SK-N-MC (cell line): ENCODE measurements around the gene E2F2.

ENCODE experiments used
- DNase-seq: peaks from one replicate; pipeline ENCODE4 v3.0.0-alpha.2; 2011; ENCODE audit warnings: low read depth, low spot score
- H3K27ac ChIP-seq: fragments of 200-600 bp; sonication (generic); 2 replicates; pipeline ENCODE4 v1.5.1; 2016; ENCODE audit warnings: mixed run types
- H3K36me3 ChIP-seq: fragments of 200-600 bp; sonication (generic); 2 replicates; pipeline ENCODE4 v1.6.1; 2017; ENCODE audit warnings: antibody characterized with exemption, low read length, mixed read lengths; ENCODE audit not compliant: insufficient read depth
- H3K4me3 ChIP-seq: fragments of 200-600 bp; sonication (generic); 2 replicates; pipeline ENCODE4 v1.5.1; 2016
- H3K9ac ChIP-seq: fragments of 200-600 bp; sonication (generic); 2 replicates; pipeline ENCODE4 v1.8.0; 2017; ENCODE audit warnings: mixed run types, mixed read lengths; ENCODE audit not compliant: insufficient read length
- H3K9me3 ChIP-seq: fragments of 200-600 bp; sonication (generic); 2 replicates; pipeline ENCODE4 v1.6.1; 2017; ENCODE audit warnings: low read depth, mild to moderate bottlenecking, antibody characterized with exemption, low read length, moderate library complexity, mixed read lengths
- EZH2 ChIP-seq: fragments of 200-600 bp; sonication (generic); IDR thresholded peaks from one replicate; pipeline ENCODE4 v1.6.1; 2017; ENCODE audit warnings: antibody characterized with exemption
- FOXP2 ChIP-seq: optimal IDR thresholded peaks from 2 replicates; pipeline ENCODE3; 2011; ENCODE audit warnings: mild to moderate bottlenecking, moderate library complexity; ENCODE audit not compliant: insufficient read depth; ENCODE audit errors: extremely low read length, control extremely low read depth
- POLR2AphosphoS5 ChIP-seq: IDR thresholded peaks from 2 replicates; pipeline ENCODE4 v1.6.1; 2012; ENCODE audit warnings: mild to moderate bottlenecking, low read depth, low read length, borderline replicate concordance

E2F2 gene

DNA sequence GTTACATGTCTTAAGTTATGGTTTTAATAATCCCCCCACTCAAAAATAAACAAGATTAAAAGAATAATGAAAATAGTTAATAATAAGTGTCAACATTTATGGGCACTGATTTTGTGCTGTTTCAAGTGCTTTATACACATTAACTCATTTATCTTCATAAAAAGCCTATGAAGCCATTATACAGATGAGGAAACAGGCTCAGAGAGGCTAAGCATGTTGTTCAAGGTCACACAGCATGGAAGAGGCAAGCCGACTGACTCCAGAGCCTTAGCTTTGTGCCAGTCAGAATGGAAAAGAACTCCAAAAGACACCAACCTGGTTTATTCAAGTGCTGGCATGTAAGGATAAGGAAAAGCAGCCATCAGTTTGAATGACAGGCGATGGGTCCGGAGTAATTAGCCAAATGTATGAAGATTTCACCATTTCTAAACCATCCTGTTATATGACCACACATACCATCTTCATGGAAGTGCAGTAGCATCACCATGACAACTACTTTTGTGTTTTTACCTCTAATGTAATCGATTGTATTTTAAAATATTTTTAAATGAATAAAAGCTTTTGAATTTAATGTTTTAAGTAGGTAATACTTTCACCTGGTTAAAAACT, 42.6 kb upstream of the E2F2 start:
- no peak overlapping the region for H3K4me3 ChIP-seq
- TF ChIP-seq EZH2 (no peak), POLR2AphosphoS5 (no peak), FOXP2 (no peak)

DNA sequence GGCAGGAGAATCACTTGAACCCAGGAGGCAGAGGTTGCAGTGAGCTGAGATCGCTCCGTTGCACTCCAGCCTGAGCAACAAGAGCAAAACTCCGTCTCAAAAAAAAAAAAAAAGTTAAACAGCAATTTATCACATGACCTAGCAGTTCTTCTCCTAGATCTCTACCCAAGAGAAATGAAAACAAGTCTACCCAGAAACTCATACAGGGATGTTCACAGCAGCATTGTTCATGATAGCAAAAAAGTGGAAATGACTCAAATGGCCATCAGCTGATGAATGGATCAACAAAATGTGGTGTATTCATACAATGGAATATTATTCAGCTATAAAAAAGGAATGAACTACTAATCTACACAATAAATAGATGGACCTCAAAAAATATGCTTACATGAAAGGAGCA, 40.4 kb upstream of the E2F2 start:
- no peak for DNase-seq
- Histone ChIP-seq H3K9ac (no peak overlapping the region), H3K27ac (no peak overlapping the region), H3K9me3 (no peaks in the 10 kb centered on the region), H3K4me3 (no peak overlapping the region), H3K36me3 (no peaks in the 10 kb centered on the region)
- TF ChIP-seq POLR2AphosphoS5 (no peak), EZH2 (no peak), FOXP2 (no peak)

More for the DNA sequence above, 42.6 kb upstream of the E2F2 start:
- no peaks in the 10 kb centered on the region for H3K9me3 ChIP-seq
- H3K9ac ChIP-seq: no peak overlapping the region
- DNase-seq: no peak
- no peak overlapping the region for H3K27ac ChIP-seq
- H3K36me3 ChIP-seq: no peaks in the 10 kb centered on the region

DNA sequence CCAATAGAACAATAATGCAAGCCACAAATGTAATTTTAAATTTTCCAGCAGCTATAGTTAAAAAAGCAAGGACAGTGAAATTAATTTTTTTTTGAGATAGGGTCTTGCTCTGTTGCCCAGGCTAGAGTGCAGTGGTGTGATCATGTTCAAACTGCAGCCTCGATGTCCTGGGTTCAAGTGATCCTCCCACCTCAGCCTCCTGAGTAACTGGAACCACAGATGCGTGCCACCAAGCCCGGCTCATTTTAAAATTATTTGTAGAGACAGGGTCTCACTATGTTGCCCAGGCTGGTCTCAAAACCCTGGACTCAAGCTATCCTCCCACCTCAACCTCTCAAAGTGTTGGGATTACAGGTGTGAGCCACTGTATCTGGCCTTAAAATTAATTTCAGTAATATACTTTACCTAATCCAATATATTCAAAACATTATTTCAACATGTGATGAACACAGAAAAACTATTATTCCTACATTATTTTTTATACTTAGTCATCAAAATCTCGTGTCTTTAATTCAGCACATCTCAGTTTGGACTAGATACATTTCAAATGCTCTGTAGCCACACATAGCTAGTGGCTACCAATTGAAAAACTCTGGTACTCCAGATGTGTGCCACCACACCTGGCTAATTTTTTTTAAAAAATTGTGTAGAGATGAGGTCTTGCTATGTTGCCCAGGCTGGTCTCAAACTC, 39.1 kb upstream of the E2F2 start:
- no peak overlapping the region for H3K27ac ChIP-seq
- H3K9ac ChIP-seq: no peak overlapping the region
- DNase-seq: no peak
- H3K9me3 ChIP-seq: no peaks in the 10 kb centered on the region
- H3K36me3 ChIP-seq: no peaks in the 10 kb centered on the region
- TF ChIP-seq POLR2AphosphoS5 (no peak), EZH2 (no peak), FOXP2 (no peak)
- no peak overlapping the region for H3K4me3 ChIP-seq

DNA sequence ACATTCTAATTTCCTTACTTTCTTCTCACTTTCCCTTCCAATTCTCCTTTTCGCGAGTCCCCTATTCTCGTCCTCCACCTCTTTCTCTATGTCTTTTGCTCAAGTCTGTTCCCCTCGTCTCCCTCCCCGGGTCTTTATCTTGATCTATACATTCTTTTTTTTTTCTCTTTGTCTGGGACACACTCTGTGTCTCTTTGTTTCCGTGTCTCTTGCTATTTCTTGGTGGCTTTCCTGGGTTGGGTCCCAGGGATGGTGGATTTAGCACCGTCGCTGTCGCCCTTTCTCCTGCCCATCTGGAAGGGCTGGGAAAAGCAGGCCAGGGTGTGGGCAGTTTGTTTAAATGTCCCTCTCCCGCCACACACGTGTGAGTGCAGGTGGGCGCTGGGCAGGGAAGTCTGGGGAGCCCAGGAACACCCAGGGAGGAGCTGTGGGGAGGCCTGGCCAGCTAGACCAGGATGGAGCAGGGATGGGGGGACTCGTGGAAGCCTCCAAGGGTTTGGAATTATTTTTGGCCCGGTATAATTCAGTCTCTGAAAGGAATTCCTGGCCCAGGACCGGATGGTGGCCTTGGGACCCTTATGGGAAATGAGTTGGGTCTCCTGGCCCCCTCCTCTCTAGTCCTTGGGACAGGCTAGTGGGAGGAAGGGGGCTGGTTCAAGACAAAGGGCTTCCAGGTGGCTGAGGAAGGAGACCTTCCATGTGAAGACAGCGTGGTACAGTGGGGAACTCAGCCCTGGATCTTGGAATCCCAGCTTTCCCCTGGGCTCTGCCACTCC, 37.8 kb upstream of the E2F2 start:
- Histone ChIP-seq H3K9ac (no peak overlapping the region), H3K27ac (peak overlapping the region; percentile 23; the same call in 1 of the 2 replicates), H3K4me3 (no peak overlapping the region), H3K9me3 (no peaks in the 10 kb centered on the region), H3K36me3 (no peaks in the 10 kb centered on the region)
- no peak for TF ChIP-seq POLR2AphosphoS5
- no peak for TF ChIP-seq FOXP2
- no peak for TF ChIP-seq EZH2
- no peak for DNase-seq

- no peak for TF ChIP-seq FOXP2
- TF ChIP-seq POLR2AphosphoS5: no peak
- no peak for TF ChIP-seq EZH2
Observed at GRCh38 chr1:23567996-23568607, 37.1 kb upstream of the E2F2 start.

DNA sequence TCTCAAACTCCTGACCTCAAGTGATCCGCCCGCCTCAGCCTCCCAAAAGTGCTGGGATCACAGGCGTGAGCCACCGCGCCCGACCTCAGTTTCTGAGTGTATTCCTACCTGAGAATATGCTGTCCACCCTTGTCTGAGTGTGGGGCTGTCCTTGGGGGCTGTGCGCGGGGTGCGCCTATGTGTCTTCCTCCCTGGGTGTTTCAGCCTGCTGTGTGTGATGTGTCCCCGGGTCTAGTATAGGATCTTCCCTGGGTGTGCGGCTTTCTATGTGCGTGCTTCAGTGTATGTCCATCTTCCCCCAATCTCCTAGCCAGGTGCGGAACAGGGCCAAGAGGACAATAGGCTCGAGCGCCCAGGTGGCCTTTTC, 36.6 kb upstream of the E2F2 start:
- TF ChIP-seq EZH2 (no peak), FOXP2 (no peak), POLR2AphosphoS5 (no peak)
- Histone ChIP-seq H3K36me3 (no peaks in the 10 kb centered on the region), H3K9ac (no peak overlapping the region), H3K27ac (no peak overlapping the region), H3K4me3 (no peak overlapping the region), H3K9me3 (no peaks in the 10 kb centered on the region)
- DNase-seq: no peak

More at GRCh38 chr1:23567996-23568607, 37.1 kb upstream of the E2F2 start:
- Histone ChIP-seq H3K9ac (no peak overlapping the region), H3K4me3 (no peak overlapping the region), H3K36me3 (no peaks in the 10 kb centered on the region), H3K9me3 (no peaks in the 10 kb centered on the region), H3K27ac (peak overlapping the region; percentile 23; the same call in 1 of the 2 replicates)
- no peak for DNase-seq

DNA sequence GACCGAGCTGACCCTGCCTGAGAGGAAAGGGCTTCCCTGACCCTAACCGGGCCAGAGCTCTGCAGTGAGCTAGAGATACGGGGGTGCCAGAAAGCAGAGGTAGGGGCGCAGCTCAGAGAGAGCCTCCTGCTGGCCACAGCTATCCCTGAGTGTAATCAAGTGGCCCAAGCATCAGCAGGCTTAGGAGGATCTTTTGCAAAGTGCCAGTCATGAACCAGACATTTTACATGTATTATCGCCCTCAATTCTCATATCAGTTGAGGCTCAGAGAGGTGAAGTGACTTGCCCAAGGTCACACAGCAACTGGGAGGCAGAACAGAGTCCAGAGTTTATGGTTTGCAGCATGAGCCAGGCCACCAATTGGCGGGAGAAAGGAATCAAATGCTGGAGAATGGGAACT, 35.3 kb upstream of the E2F2 start:
- no peak overlapping the region for H3K4me3 ChIP-seq
- no peak overlapping the region for H3K27ac ChIP-seq
- no peak overlapping the region for H3K9ac ChIP-seq

DNA sequence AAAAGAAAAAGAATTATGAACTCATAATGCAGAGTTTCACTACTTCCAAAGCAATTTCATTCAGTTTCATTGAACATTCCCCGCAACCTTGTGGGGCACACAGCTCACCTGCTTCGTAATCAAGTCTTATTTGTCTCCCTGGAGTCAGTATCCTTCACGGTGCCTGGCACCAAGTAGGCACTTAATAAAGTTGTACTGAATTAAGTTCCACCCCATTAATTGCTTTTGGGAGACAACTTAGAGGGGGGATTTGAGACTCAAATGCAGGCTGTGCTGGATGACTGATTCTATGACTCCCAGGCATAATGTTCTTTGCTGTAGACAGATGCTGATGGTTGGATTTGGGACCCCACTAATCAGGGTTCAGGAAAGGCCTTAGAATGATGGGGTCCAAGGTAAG, 34.7 kb upstream of the E2F2 start:
- Histone ChIP-seq H3K9ac (no peak overlapping the region), H3K4me3 (no peak overlapping the region), H3K36me3 (no peaks in the 10 kb centered on the region), H3K9me3 (no peaks in the 10 kb centered on the region), H3K27ac (peak overlapping the region; percentile 60)
- no peak for TF ChIP-seq FOXP2
- TF ChIP-seq POLR2AphosphoS5: no peak
- no peak for TF ChIP-seq EZH2
- no peak for DNase-seq

More for the DNA sequence above, 35.3 kb upstream of the E2F2 start:
- TF ChIP-seq POLR2AphosphoS5 (no peak), EZH2 (no peak), FOXP2 (no peak)
- no peak for DNase-seq
- H3K9me3 ChIP-seq: no peaks in the 10 kb centered on the region
- H3K36me3 ChIP-seq: no peaks in the 10 kb centered on the region
